ACC112 (cell line): ENCODE results near the gene GABBR2.

ENCODE experiments used
- H2AFZ ChIP-seq: fragments of 200-600 bp; sonication (generic); one replicate; pipeline ENCODE4 v1.6.0; 2017; ENCODE audit warnings: antibody characterized with exemption, low read length; ENCODE audit not compliant: unreplicated experiment
- H3K27ac ChIP-seq: fragments of 200-600 bp; sonication (generic); 2 replicates; pipeline ENCODE4 v1.5.1; 2014; ENCODE audit warnings: low read depth, mild to moderate bottlenecking, antibody characterized with exemption, low read length, moderate library complexity
- H3K27me3 ChIP-seq: fragments of 200-600 bp; sonication (generic); 2 replicates; pipeline ENCODE4 v1.6.1; 2014; ENCODE audit warnings: mild to moderate bottlenecking, antibody characterized with exemption, low read length, moderate library complexity, mixed read lengths; ENCODE audit not compliant: insufficient read depth
- H3K36me3 ChIP-seq: fragments of 200-600 bp; sonication (generic); 2 replicates; pipeline ENCODE4 v1.6.1; 2016; ENCODE audit warnings: mild to moderate bottlenecking, antibody characterized with exemption, low read length, moderate library complexity, mixed read lengths; ENCODE audit not compliant: insufficient read depth
- H3K4me1 ChIP-seq: fragments of 200-600 bp; sonication (generic); one replicate; pipeline ENCODE4 v1.6.1; 2016; ENCODE audit warnings: low read length, mixed read lengths; ENCODE audit not compliant: insufficient read depth, unreplicated experiment, control insufficient read depth
- H3K4me3 ChIP-seq: fragments of 200-600 bp; sonication (generic); 2 replicates; pipeline ENCODE4 v1.5.1; 2014; ENCODE audit warnings: mild to moderate bottlenecking, low read depth, low read length
- H3K79me2 ChIP-seq: fragments of 200-600 bp; sonication (generic); one replicate; pipeline ENCODE4 v1.6.0; 2016; ENCODE audit warnings: low read length; ENCODE audit not compliant: control insufficient read depth, unreplicated experiment, insufficient read depth

The GABBR2 gene

GRCh38 chr9:98708933-98709911 lies at the start of gene GABBR2:
TSS of gene GABBR2 (minus strand) at chr9:98708935. CDS start at chr9:98708737, 198 bp downstream.
- peaks cover 5% of the 10 kb centered on the region for H3K4me1 ChIP-seq
- peak within 1 kb of the TSS; percentile 70 for H3K4me3 ChIP-seq
- H3K27me3 ChIP-seq, result peaks cover 66% of the 10 kb centered on the region
- no peaks in the 10 kb centered on the region for H3K79me2 ChIP-seq
- H3K27ac ChIP-seq, result no peak within 1 kb of the TSS
- no peaks in the 10 kb centered on the region for H3K36me3 ChIP-seq
- H2AFZ ChIP-seq, result no peak within 1 kb of the TSS

DNA sequence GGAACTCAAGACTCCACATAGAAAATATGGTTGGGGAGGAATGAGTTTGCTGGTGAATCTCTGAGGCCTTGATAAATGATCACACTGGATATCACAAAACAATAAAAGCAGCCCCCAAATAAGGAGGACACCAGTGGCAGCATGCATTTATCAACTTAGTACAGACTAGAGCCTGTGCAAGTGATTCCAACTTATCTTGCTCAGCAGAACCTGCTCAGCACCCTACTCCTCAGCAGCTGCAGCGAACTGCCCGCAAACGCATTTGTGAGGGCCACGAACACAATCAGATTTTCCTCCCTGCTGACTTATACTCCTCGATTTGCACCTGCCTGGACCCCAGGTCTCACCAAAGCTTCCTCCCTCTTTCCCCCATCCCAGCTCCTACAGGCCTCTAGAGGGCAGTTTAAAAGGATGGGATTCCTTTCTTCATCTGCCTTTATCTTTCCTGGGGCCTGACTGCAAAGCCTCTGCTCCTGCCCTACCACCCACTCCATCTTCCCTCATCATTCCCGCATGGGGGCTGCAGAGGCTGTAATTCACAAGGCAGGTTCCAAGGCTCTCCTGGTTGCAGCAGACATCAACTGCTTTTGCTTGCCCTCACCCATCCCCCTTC lies 46.4 kb upstream of the GABBR2 start:
- Histone ChIP-seq H3K4me1 (no peaks in the 10 kb centered on the region), H3K79me2 (no peaks in the 10 kb centered on the region), H3K27ac (no peak overlapping the region), H3K4me3 (no peak overlapping the region), H2AFZ (no peak overlapping the region), H3K27me3 (no peaks in the 10 kb centered on the region), H3K36me3 (peaks cover 38% of the 10 kb centered on the region)

- Histone ChIP-seq H3K36me3 (peaks cover 33% of the 10 kb centered on the region), H3K4me1 (no peaks in the 10 kb centered on the region), H3K4me3 (no peak overlapping the region), H3K27ac (no peak overlapping the region), H3K27me3 (no peaks in the 10 kb centered on the region), H3K79me2 (no peaks in the 10 kb centered on the region), H2AFZ (no peak overlapping the region)
Measured at GRCh38 chr9:98751210-98751609, 42.5 kb upstream of the GABBR2 start.

DNA sequence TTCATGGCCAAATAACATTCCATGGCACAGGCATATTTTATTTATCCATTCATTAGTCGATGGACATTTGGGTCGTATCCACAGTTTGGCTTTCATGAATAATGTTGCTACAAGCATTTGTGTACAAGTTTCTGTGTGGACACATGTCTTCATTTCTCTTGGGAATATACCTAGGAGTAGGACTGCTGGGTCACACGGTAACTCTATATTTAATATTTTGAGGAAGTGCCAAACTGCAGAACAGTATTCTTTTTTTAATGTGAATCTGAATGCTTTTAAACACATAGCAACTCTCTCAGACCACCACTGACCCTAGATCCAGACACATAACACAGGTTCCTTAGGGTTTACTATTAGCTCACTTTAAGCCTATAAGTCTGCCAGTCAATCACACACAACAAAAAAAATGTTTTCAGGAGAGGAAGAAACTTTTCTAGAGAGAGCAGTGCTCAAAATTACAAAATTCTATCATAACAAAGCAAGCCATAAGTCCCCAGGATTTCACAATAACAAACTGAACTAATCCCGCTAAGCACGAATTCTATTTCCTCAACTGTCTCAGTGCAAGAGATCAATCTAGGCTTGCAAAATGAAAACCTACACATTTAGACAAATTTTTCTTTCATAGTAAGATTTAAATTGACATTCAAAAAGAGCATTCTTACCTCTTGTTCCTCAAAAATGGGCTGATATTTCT lies 41.8 kb upstream of the GABBR2 start:
- no peak overlapping the region for H3K4me3 ChIP-seq
- H3K27me3 ChIP-seq, result no peaks in the 10 kb centered on the region
- no peaks in the 10 kb centered on the region for H3K79me2 ChIP-seq
- no peak overlapping the region for H2AFZ ChIP-seq
- peaks cover 27% of the 10 kb centered on the region for H3K36me3 ChIP-seq
- H3K4me1 ChIP-seq, result no peaks in the 10 kb centered on the region
- H3K27ac ChIP-seq, result no peak overlapping the region

GRCh38 chr9:98747476-98747875 lies 38.7 kb upstream of the GABBR2 start:
- H3K27ac ChIP-seq, result no peak overlapping the region
- peaks cover 15% of the 10 kb centered on the region; the same call in 1 of the 2 replicates for H3K36me3 ChIP-seq
- H3K27me3 ChIP-seq, result no peaks in the 10 kb centered on the region
- H3K4me3 ChIP-seq, result no peak overlapping the region
- no peak overlapping the region for H2AFZ ChIP-seq
- no peaks in the 10 kb centered on the region for H3K79me2 ChIP-seq
- peaks cover 10% of the 10 kb centered on the region for H3K4me1 ChIP-seq

GRCh38 chr9:98745470-98745869 lies 36.7 kb upstream of the GABBR2 start:
- Histone ChIP-seq H3K27ac (no peak overlapping the region), H3K4me1 (peaks cover 16% of the 10 kb centered on the region), H3K27me3 (no peaks in the 10 kb centered on the region), H2AFZ (no peak overlapping the region), H3K79me2 (no peaks in the 10 kb centered on the region), H3K36me3 (peaks cover 12% of the 10 kb centered on the region; the same call in 1 of the 2 replicates), H3K4me3 (no peak overlapping the region)

DNA sequence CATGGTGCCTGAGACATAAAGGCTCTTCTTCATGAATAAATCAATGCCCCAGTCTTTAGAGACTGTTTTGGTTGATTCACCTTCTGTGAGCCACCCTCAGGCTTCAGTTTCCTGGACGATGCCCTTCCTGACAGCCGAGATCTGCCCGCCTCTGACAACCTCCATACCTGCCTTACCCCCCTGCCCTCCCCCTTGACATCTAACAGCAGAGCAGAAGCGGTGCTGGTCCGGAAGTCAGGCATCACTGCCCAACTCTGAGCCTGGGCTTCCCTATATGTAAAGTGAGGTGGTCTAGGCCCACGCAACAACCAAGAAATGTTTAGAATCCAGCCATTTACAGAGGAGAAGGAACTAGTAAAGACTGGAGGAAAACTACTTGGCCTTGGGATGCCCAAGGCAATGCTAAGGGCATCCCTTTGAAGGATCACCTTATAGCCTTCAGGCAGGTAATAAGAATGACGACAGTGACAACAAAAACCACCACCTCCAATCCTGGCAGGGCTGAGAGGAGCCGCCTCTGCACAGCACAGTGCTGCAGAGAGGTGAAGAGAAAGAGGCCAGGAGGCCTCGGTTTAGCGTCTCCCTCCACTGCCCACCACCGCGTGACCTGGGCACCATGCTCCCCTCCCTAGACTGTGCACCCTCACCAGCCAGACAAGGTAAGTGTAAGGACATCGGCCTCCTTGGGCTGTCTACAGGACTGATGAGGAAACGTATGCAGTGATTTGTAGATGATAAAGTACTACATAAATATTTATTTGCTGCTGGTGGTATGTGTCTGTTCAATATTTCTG lies 35.3 kb upstream of the GABBR2 start:
- Histone ChIP-seq H3K27ac (no peak overlapping the region), H3K79me2 (no peaks in the 10 kb centered on the region), H3K4me3 (no peak overlapping the region), H2AFZ (no peak overlapping the region), H3K4me1 (peaks cover 16% of the 10 kb centered on the region), H3K36me3 (peaks cover 8% of the 10 kb centered on the region; the same call in 1 of the 2 replicates), H3K27me3 (no peaks in the 10 kb centered on the region)

DNA sequence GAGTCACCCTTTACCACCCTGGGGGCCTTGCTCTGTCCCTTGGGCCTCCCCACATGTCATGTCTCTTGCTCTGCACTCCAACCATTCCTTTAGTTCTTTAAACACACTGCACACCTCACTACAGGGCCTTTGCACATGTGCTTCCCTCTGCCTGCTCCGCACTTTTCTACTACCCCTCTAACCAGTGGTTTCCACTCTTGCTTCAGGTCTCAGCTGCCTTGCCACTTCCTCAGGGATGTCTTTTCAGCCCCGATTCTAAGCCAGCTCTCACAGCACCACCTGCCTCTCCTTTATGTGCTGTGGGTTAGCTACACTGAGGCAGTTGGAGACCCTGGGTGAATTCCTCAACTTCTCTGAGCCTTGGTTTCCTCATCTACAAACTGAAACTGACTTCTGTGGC lies 34.6 kb upstream of the GABBR2 start:
- H3K27ac ChIP-seq, result no peak overlapping the region
- no peak overlapping the region for H2AFZ ChIP-seq
- no peaks in the 10 kb centered on the region for H3K79me2 ChIP-seq
- no peaks in the 10 kb centered on the region for H3K27me3 ChIP-seq
- H3K36me3 ChIP-seq, result peaks cover 4% of the 10 kb centered on the region; the same call in 1 of the 2 replicates
- no peak overlapping the region for H3K4me3 ChIP-seq
- peaks cover 16% of the 10 kb centered on the region for H3K4me1 ChIP-seq

DNA sequence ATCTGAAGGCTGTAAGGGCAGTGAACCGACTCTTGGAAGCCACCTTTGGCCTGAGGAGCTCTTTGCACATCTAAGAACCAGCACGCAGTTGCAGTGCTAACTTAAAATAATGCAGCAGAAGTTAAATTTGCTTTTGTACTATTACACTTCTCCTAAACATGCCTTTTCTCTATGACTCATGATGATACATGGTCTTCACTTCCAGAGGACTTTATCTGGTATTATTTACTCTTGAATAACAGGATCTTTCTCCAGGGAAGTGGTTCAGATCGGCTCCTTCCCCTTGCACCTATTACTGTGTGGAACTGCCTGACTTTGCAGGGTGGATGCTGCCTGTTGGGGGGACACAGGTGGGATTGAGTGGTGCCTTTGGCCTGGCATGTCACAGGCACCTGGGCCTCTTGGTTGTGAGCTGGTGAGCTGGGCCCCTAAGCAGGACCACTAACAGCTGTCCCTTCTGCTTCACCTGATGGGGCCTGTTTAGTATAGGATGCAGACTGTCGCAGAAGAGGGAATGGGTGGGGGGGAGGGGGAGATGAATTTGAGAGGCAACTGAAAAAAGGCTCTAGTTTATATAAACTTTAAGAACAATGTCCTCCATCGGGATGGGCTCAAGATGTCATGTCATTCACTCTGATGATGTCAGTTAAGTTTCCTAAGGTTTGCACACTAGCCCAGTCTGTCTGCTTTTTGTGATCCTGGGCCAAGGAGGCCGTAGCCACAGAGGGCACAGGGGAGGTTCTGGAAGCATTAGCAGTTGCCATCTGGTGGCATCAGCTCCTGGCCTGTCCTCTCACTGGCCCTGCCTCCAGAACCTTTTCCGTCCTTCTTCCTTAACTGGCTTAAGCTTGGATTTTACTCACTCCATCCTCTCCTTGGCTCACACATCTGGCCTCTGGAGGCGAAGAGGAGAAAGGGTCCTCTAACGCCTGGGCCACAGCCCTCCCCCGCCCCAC lies 33.9 kb upstream of the GABBR2 start:
- H3K4me1 ChIP-seq, result peaks cover 16% of the 10 kb centered on the region
- no peaks in the 10 kb centered on the region for H3K27me3 ChIP-seq
- H3K36me3 ChIP-seq, result 0 out of 2 replicates have a peak, but pooled peaks cover 3% of the 10 kb centered on the region
- no peak overlapping the region for H2AFZ ChIP-seq
- H3K79me2 ChIP-seq, result no peaks in the 10 kb centered on the region
- H3K27ac ChIP-seq, result peak overlapping the region; percentile 16; the same call in 1 of the 2 replicates
- H3K4me3 ChIP-seq, result no peak overlapping the region
